ENCODE data around the gene CDC45. TPM values are rescaled to one million over a fixed set of nuclear protein-coding genes. Genes with fewer than 3 reads are reported as not detected.

Gene CDC45
- total RNA-seq, 4 donors from 2014 or later = 3.2 to 28.9 (median 7.5) TPM; not detected in 1

DNA sequence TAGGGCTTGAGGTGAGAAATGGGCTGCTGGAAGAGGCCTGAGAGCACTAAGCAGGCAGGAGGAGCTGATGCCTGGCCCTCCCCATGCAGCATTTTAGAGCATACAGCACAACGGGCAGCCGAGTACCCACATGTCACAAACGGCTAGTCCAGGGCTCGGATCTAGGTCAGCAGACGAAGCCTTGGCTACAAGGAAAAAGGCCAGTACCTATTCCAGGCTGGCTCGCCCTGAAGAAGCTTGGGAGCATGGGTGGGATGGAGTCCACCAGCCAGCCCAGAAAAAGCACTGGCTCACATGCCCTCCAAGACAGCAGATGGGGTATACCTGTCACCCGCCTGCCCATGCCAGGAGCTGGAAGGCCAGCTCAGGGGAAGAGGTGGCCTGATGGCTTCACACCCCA lies 10.3 kb upstream of the CDC45 start:
- H3K9me3 ChIP-seq = no peaks in the 10 kb centered on the region
- H3K4me1 ChIP-seq = no peaks in the 10 kb centered on the region
- H3K27ac ChIP-seq = no peak overlapping the region
- no peaks in the 10 kb centered on the region for H3K27me3 ChIP-seq
- no peak overlapping the region for H3K4me3 ChIP-seq
- TF ChIP-seq POLR2A (IDR thresholded peaks at IDR 0.05) = no peak
- TF ChIP-seq, protein P1, sequence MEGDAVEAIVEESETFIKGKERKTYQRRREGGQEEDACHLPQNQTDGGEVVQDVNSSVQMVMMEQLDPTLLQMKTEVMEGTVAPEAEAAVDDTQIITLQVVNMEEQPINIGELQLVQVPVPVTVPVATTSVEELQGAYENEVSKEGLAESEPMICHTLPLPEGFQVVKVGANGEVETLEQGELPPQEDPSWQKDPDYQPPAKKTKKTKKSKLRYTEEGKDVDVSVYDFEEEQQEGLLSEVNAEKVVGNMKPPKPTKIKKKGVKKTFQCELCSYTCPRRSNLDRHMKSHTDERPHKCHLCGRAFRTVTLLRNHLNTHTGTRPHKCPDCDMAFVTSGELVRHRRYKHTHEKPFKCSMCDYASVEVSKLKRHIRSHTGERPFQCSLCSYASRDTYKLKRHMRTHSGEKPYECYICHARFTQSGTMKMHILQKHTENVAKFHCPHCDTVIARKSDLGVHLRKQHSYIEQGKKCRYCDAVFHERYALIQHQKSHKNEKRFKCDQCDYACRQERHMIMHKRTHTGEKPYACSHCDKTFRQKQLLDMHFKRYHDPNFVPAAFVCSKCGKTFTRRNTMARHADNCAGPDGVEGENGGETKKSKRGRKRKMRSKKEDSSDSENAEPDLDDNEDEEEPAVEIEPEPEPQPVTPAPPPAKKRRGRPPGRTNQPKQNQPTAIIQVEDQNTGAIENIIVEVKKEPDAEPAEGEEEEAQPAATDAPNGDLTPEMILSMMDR (IDR thresholded peaks at IDR 0.05) = no peak
- H3K36me3 ChIP-seq = peaks cover 0 to 100% (median 2%) of the 10 kb centered on the region in 3 donors
- no peak for DNase-seq

DNA sequence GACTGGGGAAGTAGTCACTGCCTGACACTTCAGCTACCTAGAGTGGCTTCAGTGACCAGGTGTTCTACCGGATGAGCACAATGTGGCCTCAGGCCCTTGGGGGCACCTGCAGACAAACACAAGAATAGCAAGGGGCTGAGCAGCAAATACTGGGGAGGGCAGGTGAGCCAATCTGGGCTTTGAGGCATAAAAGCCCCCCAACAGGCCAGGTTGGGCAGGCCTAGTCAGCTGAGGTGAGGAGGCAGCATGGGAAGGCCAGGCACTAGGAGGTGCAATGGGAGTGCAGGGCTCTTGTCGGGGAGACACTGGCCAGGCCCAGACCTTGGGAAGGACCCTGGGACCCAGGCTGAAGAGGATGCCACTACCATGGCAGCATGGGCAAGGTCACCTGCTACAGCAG lies 9.7 kb upstream of the CDC45 start:
- no peaks in the 10 kb centered on the region for H3K27me3 ChIP-seq
- H3K36me3 ChIP-seq = peaks cover 0 to 100% (median 2%) of the 10 kb centered on the region in 3 donors
- no peaks in the 10 kb centered on the region for H3K9me3 ChIP-seq
- H3K27ac ChIP-seq = no peak overlapping the region
- no peaks in the 10 kb centered on the region for H3K4me1 ChIP-seq
- no peak overlapping the region for H3K4me3 ChIP-seq
- TF ChIP-seq, protein P1 (IDR thresholded peaks at IDR 0.05) = no peak
- no peak for TF ChIP-seq POLR2A (IDR thresholded peaks at IDR 0.05)
- no peak for DNase-seq

DNA sequence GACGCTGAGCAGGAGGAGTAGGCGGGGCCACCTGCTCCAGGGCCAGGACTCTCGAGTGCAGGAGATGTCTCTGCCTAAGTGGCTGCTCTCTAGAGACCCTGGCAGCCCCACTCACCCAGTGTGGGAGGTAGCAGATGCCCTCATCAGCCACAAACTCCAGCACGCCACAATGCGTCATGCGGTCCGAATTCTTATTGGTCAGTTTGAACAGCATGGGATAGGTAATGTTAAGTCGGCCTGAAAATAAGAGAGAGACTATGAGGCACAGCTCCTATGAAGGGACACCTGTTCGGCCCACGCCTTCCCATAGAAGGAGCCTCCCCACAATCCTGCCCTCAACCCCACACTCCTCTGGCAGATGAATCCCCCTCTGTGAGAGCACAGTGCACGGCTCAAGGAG lies 8.1 kb upstream of the CDC45 start:
- Histone ChIP-seq H3K9me3 (no peaks in the 10 kb centered on the region), H3K27me3 (no peaks in the 10 kb centered on the region), H3K4me3 (no peak overlapping the region), H3K27ac (no peak overlapping the region), H3K36me3 (peaks cover 0 to 88% (median 0%) of the 10 kb centered on the region in 3 donors), H3K4me1 (no peaks in the 10 kb centered on the region)
- DNase-seq = no peak
- TF ChIP-seq POLR2A (IDR thresholded peaks at IDR 0.05) = no peak
- TF ChIP-seq, protein P1 (IDR thresholded peaks at IDR 0.05) = no peak

DNA sequence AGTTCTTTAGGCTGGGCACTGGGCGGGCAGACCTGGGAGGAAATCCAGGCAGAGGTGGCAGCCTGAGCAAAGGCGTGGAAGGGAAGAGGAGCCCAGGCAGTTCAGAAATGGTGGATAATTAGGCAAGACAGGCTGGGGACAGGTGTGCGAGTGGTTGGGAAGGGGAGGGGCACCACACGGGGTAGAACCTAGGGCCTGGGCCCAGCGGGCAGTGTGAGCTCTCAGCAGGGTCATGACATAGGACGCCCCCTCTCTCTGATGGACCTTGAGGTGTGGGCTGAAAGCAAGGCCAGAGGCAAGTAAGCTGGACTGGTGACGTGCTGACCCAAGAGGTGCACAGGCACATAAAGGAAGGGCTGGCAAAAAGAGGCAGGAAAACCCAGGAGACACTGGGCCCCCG lies 7.5 kb upstream of the CDC45 start:
- H3K27ac ChIP-seq = no peak overlapping the region
- no peak for DNase-seq
- H3K9me3 ChIP-seq = no peaks in the 10 kb centered on the region
- H3K27me3 ChIP-seq = no peaks in the 10 kb centered on the region
- H3K4me3 ChIP-seq = no peak overlapping the region
- peaks cover 0 to 3% (median 0%) of the 10 kb centered on the region in 4 donors for H3K4me1 ChIP-seq
- H3K36me3 ChIP-seq = peaks cover 0 to 82% (median 0%) of the 10 kb centered on the region in 3 donors
- TF ChIP-seq, protein P1 (IDR thresholded peaks at IDR 0.05) = no peak
- TF ChIP-seq POLR2A (IDR thresholded peaks at IDR 0.05) = no peak

DNA sequence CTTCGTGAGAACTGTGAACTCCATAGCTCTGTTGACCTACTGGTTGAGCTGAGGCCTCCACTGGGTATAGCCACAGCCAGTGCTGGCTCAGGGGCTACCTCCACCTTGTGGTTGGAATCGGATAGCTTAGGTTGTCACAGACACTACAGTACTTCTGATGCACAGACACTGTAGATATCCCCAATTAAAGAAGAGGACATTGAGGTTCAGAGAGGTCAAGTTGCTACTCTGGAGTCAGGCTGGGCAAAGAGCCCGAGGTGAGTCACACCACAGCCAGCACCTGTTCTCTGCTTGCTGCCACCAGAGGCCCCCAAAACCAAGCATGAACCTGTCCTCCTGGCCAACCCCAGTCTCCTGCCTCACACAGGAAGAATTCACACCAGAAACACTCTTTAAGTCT lies 6.1 kb upstream of the CDC45 start:
- H3K27me3 ChIP-seq = no peaks in the 10 kb centered on the region

More for the DNA sequence above, 6.1 kb upstream of the CDC45 start:
- H3K9me3 ChIP-seq = no peaks in the 10 kb centered on the region
- DNase-seq = no peak
- no peak overlapping the region for H3K27ac ChIP-seq
- no peak overlapping the region for H3K4me3 ChIP-seq
- H3K4me1 ChIP-seq = peaks cover 0 to 13% (median 4%) of the 10 kb centered on the region in 4 donors
- TF ChIP-seq, protein P1 (IDR thresholded peaks at IDR 0.05) = no peak
- TF ChIP-seq POLR2A (IDR thresholded peaks at IDR 0.05) = no peak
- peaks cover 0 to 68% (median 0%) of the 10 kb centered on the region in 3 donors for H3K36me3 ChIP-seq
